Measurements from ENCODE around the gene PCDHGA3. TPM values are rescaled to one million over a fixed set of nuclear protein-coding genes. Genes with fewer than 3 reads are reported as not detected.
A peak's percentile ranks its signal among the peaks of the same experiment; 100 is the strongest.

PCDHGA3 gene
- total and polyA plus RNA-seq, 9 of the 15 experiments (the other 6 are each of a cell fraction or from before 2014, with no cell fraction given): 0.13 to 0.28 (median 0.18) TPM; not detected in 2

DNA sequence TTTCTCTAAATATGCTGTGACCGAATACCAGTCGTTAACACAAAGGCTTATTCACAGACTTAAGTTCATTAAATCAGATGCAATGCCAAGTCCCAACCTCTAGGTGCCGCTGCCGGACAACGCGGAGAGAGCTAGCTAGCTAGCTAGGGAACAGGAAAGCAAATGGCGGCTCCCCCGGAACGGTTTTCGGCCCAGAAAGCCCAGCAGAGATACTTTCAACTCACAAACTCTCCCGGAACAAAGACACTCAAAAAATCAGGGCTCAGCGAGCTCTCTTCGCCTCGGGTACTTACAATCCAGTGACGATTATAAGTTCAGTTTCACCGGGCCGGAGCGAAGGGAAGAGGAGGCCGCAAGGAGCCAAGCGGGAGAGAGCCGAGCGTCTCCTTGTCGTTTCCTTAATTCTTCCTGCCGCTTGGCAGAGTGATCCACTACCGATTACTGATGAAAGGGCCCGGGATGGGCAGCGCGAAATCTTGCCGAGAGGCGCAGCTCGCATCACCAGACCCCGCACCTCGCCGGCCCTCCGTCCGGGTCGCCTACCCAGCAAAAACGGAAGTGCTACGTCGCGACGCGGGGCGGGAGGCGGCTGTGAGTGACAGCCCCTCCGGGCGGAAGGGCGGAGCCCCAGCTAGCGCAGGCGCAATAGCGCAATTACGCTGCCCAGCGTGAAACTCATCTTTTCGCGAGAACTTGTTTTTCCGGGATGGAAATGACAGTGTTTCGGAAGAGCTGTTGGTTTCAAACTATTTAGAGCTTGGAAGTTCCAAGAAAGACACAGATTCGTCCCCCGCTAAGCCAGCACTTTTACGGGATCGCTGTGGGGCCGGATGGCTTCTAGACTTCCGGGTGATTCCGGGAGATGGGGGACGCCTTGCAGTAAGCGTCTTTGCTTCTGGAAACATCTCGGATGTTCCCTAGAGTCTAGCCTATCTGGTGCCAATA is 23.1 kb upstream of the PCDHGA3 start, which contains the start of gene TAF7:
TSS of gene TAF7 (minus strand) at position 560 of the 945 bp plus-strand sequence. CDS start 740 bp downstream, outside the sequence.
- DNase-seq (ENCODE audit: extremely low read depth in 1 of 4, low spot score in 3 of 4): peak; percentile 95 to 98 (median 96)
- CTCF ChIA-PET (ENCODE audit: low intra/inter-chr PET ratio): interaction anchor here (0.6 to 1.6 kb wide), 6 partner anchors 239 to 293 kb away, joined by 3 to 5 read pairs (median 3); no protein-coding TSS in a partner anchor
- peaks cover 0 to 9% of the 10 kb centered on the region in 2 experiments; a peak in 1 of 5 replicates for H3K4me1 ChIP-seq (replicated peaks in 1 of 2; ENCODE audit: control insufficient read depth in 2 of 2, insufficient read depth in 2 of 2, low read length in 2 of 2)
- POLR2A ChIA-PET: interaction anchor here (0.7 to 1.9 kb wide), 16 partner anchors 8 to 692 kb away, joined by 3 to 14 read pairs (median 5); partner anchors contain the start of genes GNPDA1, PCDHB15, PCDHGA1 and PCDHGB3
- H3K4me3 ChIP-seq: peak within 1 kb of the TSS; percentile 70
- no peaks in the 10 kb centered on the region for H4K20me1 ChIP-seq (replicated peaks; ENCODE audit: control insufficient read depth, insufficient read depth, low read length)
- BruUV-seq (replicated peaks): TSS peak; percentile 69
- peaks cover 26% of the 10 kb centered on the region for H3K36me3 ChIP-seq (ENCODE audit: control insufficient read depth, insufficient read depth, low read length)
- under 1% methylated on average over 65 of the region's 67 CpGs for WGBS (ENCODE audit: insufficient coverage, low coverage, missing lambda C conversion rate)
- H3K79me2 ChIP-seq (ENCODE audit: control insufficient read depth, insufficient read depth, low read length): peaks cover 29% of the 10 kb centered on the region
- in situ Hi-C loops (cut with MboI): no loop called here
- H3K9ac ChIP-seq (ENCODE audit: insufficient read depth in 1 of 2, low read depth in 2 of 2, low read length in 2 of 2): peak within 1 kb of the TSS; percentile 92 to 93
- H3K4me2 ChIP-seq (ENCODE audit: insufficient read depth, low read length): peak within 1 kb of the TSS; percentile 85
- FAIRE-seq: peak; percentile 93
- H3K9me3 ChIP-seq (replicated peaks; ENCODE audit: control insufficient read depth, insufficient read depth, low read depth, low read length): peaks cover 22% of the 10 kb centered on the region
- H3K27me3 ChIP-seq (ENCODE audit: control insufficient read depth in 2 of 2, insufficient read depth in 2 of 2, low read length in 2 of 2): no peaks in the 10 kb centered on the region
- peak within 1 kb of the TSS; percentile 92 for H3K27ac ChIP-seq (ENCODE audit: extremely low read depth, low read depth, low read length)
- intact Hi-C loops (cut with micrococcal nuclease): loop anchor here (10.0 kb wide), 1 partner anchor 106 kb away; the partner anchor contains the start of gene PCDHB13
- peak within 1 kb of the TSS; percentile 94 for H2AFZ ChIP-seq (ENCODE audit: low read depth, low read length)
- H3K9me1 ChIP-seq (ENCODE audit: control insufficient read depth, insufficient read depth, low read length): no peaks in the 10 kb centered on the region
- ATAC-seq: peak; percentile 98
- TF ChIP-seq ZBED1 (IDR thresholded peaks at IDR 0.05) (peak; percentile 86), U2AF2 (optimal IDR thresholded peaks at IDR 0.05; ENCODE audit: low read depth, low read length) (no peak), HEY1 (CRISPR knock-in tag; IDR thresholded peaks at IDR 0.05; ENCODE audit: borderline replicate concordance) (0 out of 2 replicates have a peak, but pooled peaks have one; percentile 38), HNRNPL (IDR thresholded peaks at IDR 0.05; ENCODE audit: low read depth, low read length) (no peak)
- TF ChIP-seq, protein P1, sequence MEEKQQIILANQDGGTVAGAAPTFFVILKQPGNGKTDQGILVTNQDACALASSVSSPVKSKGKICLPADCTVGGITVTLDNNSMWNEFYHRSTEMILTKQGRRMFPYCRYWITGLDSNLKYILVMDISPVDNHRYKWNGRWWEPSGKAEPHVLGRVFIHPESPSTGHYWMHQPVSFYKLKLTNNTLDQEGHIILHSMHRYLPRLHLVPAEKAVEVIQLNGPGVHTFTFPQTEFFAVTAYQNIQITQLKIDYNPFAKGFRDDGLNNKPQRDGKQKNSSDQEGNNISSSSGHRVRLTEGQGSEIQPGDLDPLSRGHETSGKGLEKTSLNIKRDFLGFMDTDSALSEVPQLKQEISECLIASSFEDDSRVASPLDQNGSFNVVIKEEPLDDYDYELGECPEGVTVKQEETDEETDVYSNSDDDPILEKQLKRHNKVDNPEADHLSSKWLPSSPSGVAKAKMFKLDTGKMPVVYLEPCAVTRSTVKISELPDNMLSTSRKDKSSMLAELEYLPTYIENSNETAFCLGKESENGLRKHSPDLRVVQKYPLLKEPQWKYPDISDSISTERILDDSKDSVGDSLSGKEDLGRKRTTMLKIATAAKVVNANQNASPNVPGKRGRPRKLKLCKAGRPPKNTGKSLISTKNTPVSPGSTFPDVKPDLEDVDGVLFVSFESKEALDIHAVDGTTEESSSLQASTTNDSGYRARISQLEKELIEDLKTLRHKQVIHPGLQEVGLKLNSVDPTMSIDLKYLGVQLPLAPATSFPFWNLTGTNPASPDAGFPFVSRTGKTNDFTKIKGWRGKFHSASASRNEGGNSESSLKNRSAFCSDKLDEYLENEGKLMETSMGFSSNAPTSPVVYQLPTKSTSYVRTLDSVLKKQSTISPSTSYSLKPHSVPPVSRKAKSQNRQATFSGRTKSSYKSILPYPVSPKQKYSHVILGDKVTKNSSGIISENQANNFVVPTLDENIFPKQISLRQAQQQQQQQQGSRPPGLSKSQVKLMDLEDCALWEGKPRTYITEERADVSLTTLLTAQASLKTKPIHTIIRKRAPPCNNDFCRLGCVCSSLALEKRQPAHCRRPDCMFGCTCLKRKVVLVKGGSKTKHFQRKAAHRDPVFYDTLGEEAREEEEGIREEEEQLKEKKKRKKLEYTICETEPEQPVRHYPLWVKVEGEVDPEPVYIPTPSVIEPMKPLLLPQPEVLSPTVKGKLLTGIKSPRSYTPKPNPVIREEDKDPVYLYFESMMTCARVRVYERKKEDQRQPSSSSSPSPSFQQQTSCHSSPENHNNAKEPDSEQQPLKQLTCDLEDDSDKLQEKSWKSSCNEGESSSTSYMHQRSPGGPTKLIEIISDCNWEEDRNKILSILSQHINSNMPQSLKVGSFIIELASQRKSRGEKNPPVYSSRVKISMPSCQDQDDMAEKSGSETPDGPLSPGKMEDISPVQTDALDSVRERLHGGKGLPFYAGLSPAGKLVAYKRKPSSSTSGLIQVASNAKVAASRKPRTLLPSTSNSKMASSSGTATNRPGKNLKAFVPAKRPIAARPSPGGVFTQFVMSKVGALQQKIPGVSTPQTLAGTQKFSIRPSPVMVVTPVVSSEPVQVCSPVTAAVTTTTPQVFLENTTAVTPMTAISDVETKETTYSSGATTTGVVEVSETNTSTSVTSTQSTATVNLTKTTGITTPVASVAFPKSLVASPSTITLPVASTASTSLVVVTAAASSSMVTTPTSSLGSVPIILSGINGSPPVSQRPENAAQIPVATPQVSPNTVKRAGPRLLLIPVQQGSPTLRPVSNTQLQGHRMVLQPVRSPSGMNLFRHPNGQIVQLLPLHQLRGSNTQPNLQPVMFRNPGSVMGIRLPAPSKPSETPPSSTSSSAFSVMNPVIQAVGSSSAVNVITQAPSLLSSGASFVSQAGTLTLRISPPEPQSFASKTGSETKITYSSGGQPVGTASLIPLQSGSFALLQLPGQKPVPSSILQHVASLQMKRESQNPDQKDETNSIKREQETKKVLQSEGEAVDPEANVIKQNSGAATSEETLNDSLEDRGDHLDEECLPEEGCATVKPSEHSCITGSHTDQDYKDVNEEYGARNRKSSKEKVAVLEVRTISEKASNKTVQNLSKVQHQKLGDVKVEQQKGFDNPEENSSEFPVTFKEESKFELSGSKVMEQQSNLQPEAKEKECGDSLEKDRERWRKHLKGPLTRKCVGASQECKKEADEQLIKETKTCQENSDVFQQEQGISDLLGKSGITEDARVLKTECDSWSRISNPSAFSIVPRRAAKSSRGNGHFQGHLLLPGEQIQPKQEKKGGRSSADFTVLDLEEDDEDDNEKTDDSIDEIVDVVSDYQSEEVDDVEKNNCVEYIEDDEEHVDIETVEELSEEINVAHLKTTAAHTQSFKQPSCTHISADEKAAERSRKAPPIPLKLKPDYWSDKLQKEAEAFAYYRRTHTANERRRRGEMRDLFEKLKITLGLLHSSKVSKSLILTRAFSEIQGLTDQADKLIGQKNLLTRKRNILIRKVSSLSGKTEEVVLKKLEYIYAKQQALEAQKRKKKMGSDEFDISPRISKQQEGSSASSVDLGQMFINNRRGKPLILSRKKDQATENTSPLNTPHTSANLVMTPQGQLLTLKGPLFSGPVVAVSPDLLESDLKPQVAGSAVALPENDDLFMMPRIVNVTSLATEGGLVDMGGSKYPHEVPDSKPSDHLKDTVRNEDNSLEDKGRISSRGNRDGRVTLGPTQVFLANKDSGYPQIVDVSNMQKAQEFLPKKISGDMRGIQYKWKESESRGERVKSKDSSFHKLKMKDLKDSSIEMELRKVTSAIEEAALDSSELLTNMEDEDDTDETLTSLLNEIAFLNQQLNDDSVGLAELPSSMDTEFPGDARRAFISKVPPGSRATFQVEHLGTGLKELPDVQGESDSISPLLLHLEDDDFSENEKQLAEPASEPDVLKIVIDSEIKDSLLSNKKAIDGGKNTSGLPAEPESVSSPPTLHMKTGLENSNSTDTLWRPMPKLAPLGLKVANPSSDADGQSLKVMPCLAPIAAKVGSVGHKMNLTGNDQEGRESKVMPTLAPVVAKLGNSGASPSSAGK (IDR thresholded peaks at IDR 0.05): peak; percentile 85
